ENCODE measurements around the gene HDAC2.

HDAC2 gene

GRCh38 chr6:113888956-113889630 lies 81.9 kb downstream of the HDAC2 start:
- H3K27ac ChIP-seq = no peak overlapping the region
- H3K4me3 ChIP-seq (IDR thresholded peaks at IDR 0.05; ENCODE audit: insufficient read depth, low read depth, low read length) = no peak overlapping the region
- no peak for TF ChIP-seq CTCF (conservative IDR thresholded peaks at IDR 0.05; ENCODE audit: low read depth, low read length)

GRCh38 chr6:113888493-113888892 lies 82.5 kb downstream of the HDAC2 start:
- Histone ChIP-seq H3K4me2 (no peak overlapping the region), H3K36me3 (ENCODE audit: insufficient read depth) (no peaks in the 10 kb centered on the region), H4K20me1 (ENCODE audit: insufficient read depth) (no peaks in the 10 kb centered on the region), H3K4me1 (ENCODE audit: low read depth, poor library complexity, severe bottlenecking) (no peaks in the 10 kb centered on the region), H2AFZ (ENCODE audit: low read depth) (no peak overlapping the region), H3K27ac (no peak overlapping the region), H3K4me3 (IDR thresholded peaks at IDR 0.05; ENCODE audit: insufficient read depth, low read depth, low read length) (no peak overlapping the region), H3K79me2 (ENCODE audit: insufficient read depth, low read depth) (no peaks in the 10 kb centered on the region), H3K27me3 (ENCODE audit: insufficient read depth, low read depth) (no peaks in the 10 kb centered on the region), H3K9ac (no peak overlapping the region)
- TF ChIP-seq CTCF (conservative IDR thresholded peaks at IDR 0.05; ENCODE audit: low read depth, low read length) = no peak

More at GRCh38 chr6:113888956-113889630, 81.9 kb downstream of the HDAC2 start:
- no peaks in the 10 kb centered on the region for H3K79me2 ChIP-seq (ENCODE audit: insufficient read depth, low read depth)
- H3K4me2 ChIP-seq = no peak overlapping the region
- no peak overlapping the region for H3K9ac ChIP-seq
- H3K36me3 ChIP-seq (ENCODE audit: insufficient read depth) = no peaks in the 10 kb centered on the region
- no peaks in the 10 kb centered on the region for H3K27me3 ChIP-seq (ENCODE audit: insufficient read depth, low read depth)
- no peaks in the 10 kb centered on the region for H3K4me1 ChIP-seq (ENCODE audit: low read depth, poor library complexity, severe bottlenecking)
- H4K20me1 ChIP-seq (ENCODE audit: insufficient read depth) = no peaks in the 10 kb centered on the region
- no peak overlapping the region for H2AFZ ChIP-seq (ENCODE audit: low read depth)

GRCh38 chr6:113886512-113886911 lies 84.4 kb downstream of the HDAC2 start:
- Histone ChIP-seq H3K79me2 (ENCODE audit: insufficient read depth, low read depth) (no peaks in the 10 kb centered on the region), H3K9ac (no peak overlapping the region), H3K4me2 (no peak overlapping the region), H3K4me3 (IDR thresholded peaks at IDR 0.05; ENCODE audit: insufficient read depth, low read depth, low read length) (no peak overlapping the region), H2AFZ (ENCODE audit: low read depth) (no peak overlapping the region), H4K20me1 (ENCODE audit: insufficient read depth) (no peaks in the 10 kb centered on the region), H3K27ac (no peak overlapping the region), H3K36me3 (ENCODE audit: insufficient read depth) (no peaks in the 10 kb centered on the region), H3K4me1 (ENCODE audit: low read depth, poor library complexity, severe bottlenecking) (no peaks in the 10 kb centered on the region), H3K27me3 (ENCODE audit: insufficient read depth, low read depth) (no peaks in the 10 kb centered on the region)
- no peak for TF ChIP-seq CTCF (conservative IDR thresholded peaks at IDR 0.05; ENCODE audit: low read depth, low read length)

- H4K20me1 ChIP-seq (ENCODE audit: insufficient read depth) = no peaks in the 10 kb centered on the region
- H3K9ac ChIP-seq = no peak overlapping the region
- no peaks in the 10 kb centered on the region for H3K4me1 ChIP-seq (ENCODE audit: low read depth, poor library complexity, severe bottlenecking)
- no peaks in the 10 kb centered on the region for H3K27me3 ChIP-seq (ENCODE audit: insufficient read depth, low read depth)
- H3K27ac ChIP-seq = no peak overlapping the region
- TF ChIP-seq CTCF (conservative IDR thresholded peaks at IDR 0.05; ENCODE audit: low read depth, low read length) = no peak
- H3K36me3 ChIP-seq (ENCODE audit: insufficient read depth) = no peaks in the 10 kb centered on the region
- H3K4me2 ChIP-seq = no peak overlapping the region
- no peak overlapping the region for H2AFZ ChIP-seq (ENCODE audit: low read depth)
- H3K4me3 ChIP-seq (IDR thresholded peaks at IDR 0.05; ENCODE audit: insufficient read depth, low read depth, low read length) = no peak overlapping the region
- no peaks in the 10 kb centered on the region for H3K79me2 ChIP-seq (ENCODE audit: insufficient read depth, low read depth)
These were observed 86.9 kb downstream of the HDAC2 start for GRCh38 chr6:113884011-113884410.
